ENCODE measurements around the gene ATRN.

- TF ChIP-seq CTCF (optimal IDR thresholded peaks at IDR 0.05 in 1 of 3, IDR thresholded peaks at IDR 0.05 in 1 of 3, conservative IDR thresholded peaks at IDR 0.05 in 1 of 3; ENCODE audit: extremely low read depth in 1 of 3, insufficient read depth in 2 of 3, low read length in 3 of 3) (no peak), EZH2 (IDR thresholded peaks at IDR 0.05; ENCODE audit: low read length) (no peak)
Observed at GRCh38 chr20:3686421-3686820, 215.6 kb downstream of the ATRN start.

Data from keratinocyte (primary cell).